GM12878 (cell line): ENCODE data around the gene IFRD2. TPM values are rescaled to one million over a fixed set of nuclear protein-coding genes. Genes with fewer than 3 reads are reported as not detected.

Experiments
- ATAC-seq: fragments of 200-7000 bp; cut with Tn5 transposase; 3 replicates; pipeline ENCODE4 v1.9.1; 2020; ENCODE audit warnings: mild to moderate bottlenecking, moderate library complexity
- BruUV-seq: library from RNA; stranded (reverse); fragments of 400-500 nt; replicated peaks from 2 replicates; lab custom pipeline; 2021; lab: Mats Ljungman, UMichigan
- CTCF ChIA-PET: fragments of 300-600 bp; sonication (Branson Sonifier 250); formaldehyde crosslinking; extraction: SDS; loops from one replicate; lab custom pipeline; 2021; ENCODE audit warnings: inconsistent platforms; lab: Yijun Ruan, JAX
- POLR2A ChIA-PET: fragments of 350-600 bp; formaldehyde crosslinking; extraction: SDS; loops from one replicate; lab custom pipeline; 2021; ENCODE audit warnings: inconsistent platforms; lab: Charles Lee
- RAD21 ChIA-PET: fragments of 300-600 bp; sonication (Branson Sonifier 250); formaldehyde crosslinking; loops from one replicate; lab custom pipeline; 2023; ENCODE audit warnings: antibody characterized with exemption; ENCODE audit not compliant: unreplicated experiment; lab: Charles Lee
- SMC1A ChIA-PET: fragments of 300-600 bp; sonication (Branson Sonifier 250); formaldehyde crosslinking; loops from one replicate; lab custom pipeline; 2023; ENCODE audit not compliant: unreplicated experiment, uncharacterized antibody; lab: Charles Lee
- DNase-seq: peaks from one replicate; pipeline ENCODE4 v3.0.0-alpha.2; 2011; ENCODE audit warnings: low read depth, low spot score
- FAIRE-seq: peaks from 3 replicates; lab custom pipeline; 2011; peaks lifted over from hg19 to GRCh38; lab: Jason Lieb, UNC
- H2AFZ ChIP-seq: 2 replicates; pipeline ENCODE4 v1.6.0; 2011; ENCODE audit warnings: low read depth, low read length, control low read depth; ENCODE audit not compliant: control insufficient read depth
- H3K27ac ChIP-seq: 2 replicates; pipeline ENCODE4 v1.5.1; 2011; ENCODE audit warnings: control low read depth; ENCODE audit not compliant: control insufficient read depth, insufficient read depth
- H3K27me3 ChIP-seq, 2 experiments: replicated peaks in 1 of 2; 2 replicates each; pipeline versions ENCODE4 v1.6.0 to v1.6.1; 2011; ENCODE audit warnings: low read length in 1 of 2; ENCODE audit not compliant: control insufficient read depth in 2 of 2, insufficient read depth in 2 of 2
- H3K36me3 ChIP-seq, 2 experiments: 2 replicates each; pipeline ENCODE4 v1.5.1; 2011; ENCODE audit warnings: low read length in 1 of 2; ENCODE audit not compliant: control insufficient read depth in 2 of 2, insufficient read depth in 2 of 2
- H3K4me1 ChIP-seq: 2 replicates; pipeline ENCODE4 v1.6.1; 2011; ENCODE audit warnings: mild to moderate bottlenecking, low read length, moderate library complexity, mixed read lengths; ENCODE audit not compliant: control insufficient read depth, insufficient read depth
- H3K4me2 ChIP-seq: 2 replicates; pipeline ENCODE4 v1.6.0; 2011; ENCODE audit warnings: control low read depth; ENCODE audit not compliant: control insufficient read depth, insufficient read depth
- H3K4me3 ChIP-seq: fragments of 200-600 bp; sonication (generic); 2 replicates; pipeline ENCODE4 v1.5.1; 2016
- H3K79me2 ChIP-seq: 2 replicates; pipeline ENCODE4 v1.6.0; 2011; ENCODE audit warnings: low read length; ENCODE audit not compliant: control insufficient read depth, insufficient read depth
- H3K9ac ChIP-seq: 2 replicates; pipeline ENCODE4 v1.8.0; 2011; ENCODE audit warnings: low read length, control low read depth, mixed read lengths; ENCODE audit not compliant: control insufficient read depth, insufficient read depth
- H3K9me3 ChIP-seq: replicated peaks from 3 replicates; pipeline ENCODE4 v1.5.1; 2011; ENCODE audit warnings: mild to moderate bottlenecking, low read length; ENCODE audit not compliant: control insufficient read depth, insufficient read depth
- H4K20me1 ChIP-seq: 2 replicates; pipeline ENCODE4 v1.6.0; 2011; ENCODE audit not compliant: control insufficient read depth, insufficient read depth
- CBFB ChIP-seq: IDR thresholded peaks from 2 replicates; pipeline ENCODE4 v1.6.1; 2016; ENCODE audit warnings: antibody characterized with exemption, low read depth
- CHD2 ChIP-seq: IDR thresholded peaks from 2 replicates; pipeline ENCODE4 v1.6.1; 2011; ENCODE audit warnings: low read depth, low read length, improper control_type of control experiment, borderline replicate concordance
- E2F8 ChIP-seq: fragments of 450-650 bp; IDR thresholded peaks from 2 replicates; pipeline ENCODE4 v1.6.1; 2018; ENCODE audit warnings: mild to moderate bottlenecking, low read depth, moderate library complexity; ENCODE audit not compliant: partially characterized antibody
- MYB ChIP-seq: fragments of 150-350 bp; IDR thresholded peaks from 2 replicates; pipeline ENCODE4 v1.6.1; 2014; ENCODE audit warnings: mild to moderate bottlenecking, low read depth, low read length, borderline replicate concordance
- RFX5 ChIP-seq: IDR thresholded peaks from 2 replicates; pipeline ENCODE4 v1.6.1; 2011; ENCODE audit warnings: low read depth, low read length, improper control_type of control experiment
- SPI1 ChIP-seq: IDR thresholded peaks from 2 replicates; pipeline ENCODE4 v1.6.1; 2011; ENCODE audit warnings: low read depth, mild to moderate bottlenecking, low read length, moderate library complexity, borderline replicate concordance; ENCODE audit not compliant: insufficient read depth
- WGBS: methylation state at CpG from one replicate; pipeline ENCODE4 v1.1.6; 2016; ENCODE audit warnings: low lambda C conversion rate; ENCODE audit not compliant: insufficient replicate concordance, insufficient coverage; ENCODE audit errors: missing lambda C conversion rate; 5-methylcytosine and 5-hydroxymethylcytosine counted together
- in situ Hi-C: fragments of 300-500 bp; cut with MboI; formaldehyde crosslinking; loops from 9 replicates; pipeline ENCODE4 v1.14.3; 2018; ENCODE audit warnings: mixed read lengths
- intact Hi-C: fragments of 100-400 bp; cut with micrococcal nuclease; formaldehyde crosslinking; loops from one replicate; pipeline ENCODE4 v1.14.2; 2022; ENCODE audit not compliant: unreplicated experiment
- polyA plus RNA-seq, 11 experiments: library from polyadenylated mRNA; depleted of rRNA in 4 of 11; unstranded in 6 of 11; stranded (reverse) in 5 of 11; fragments of >200 nt; fragmentation: Nextera tagmentation in 4 of 11; fragmentation: Illumina TruSeq in 1 of 11; extraction: Ambion mirVana in 4 of 11; extraction: Trizol in 1 of 11; gene quantifications; 1 replicate in 1 of 11; 2 replicates in 10 of 11; pipeline versions ENCODE4 v1.2.1 to v1.2.3, GENCODE V29; 2011 to 2016; ENCODE audit warnings: inconsistent platforms in 2 of 11, missing spikeins in 2 of 11, low read depth in 1 of 11
- total RNA-seq, 4 experiments: library from RNA; depleted of rRNA in 3 of 4; stranded (reverse); fragments of >200 nt in 3 of 4; fragmentation: Illumina TruSeq in 1 of 4; extraction: Trizol in 1 of 4; gene quantifications; 2 replicates each; pipeline versions ENCODE4 v1.2.1 to v1.2.3, GENCODE V29; 2013 to 2021

The IFRD2 gene
- total and polyA plus RNA-seq, 10 of the 15 experiments (the other 5 are each of a cell fraction or from before 2014, with no cell fraction given), result 19.1 to 153 (median 80.3) TPM

GRCh38 chr3:50300681-50301254 is 8.5 kb upstream of the IFRD2 start (continued):
- TF ChIP-seq E2F8, result no peak
- no peak for TF ChIP-seq CHD2

GRCh38 chr3:50299929-50300680 is 7.9 kb upstream of the IFRD2 start:
- WGBS, result 51% methylated on average over 12 of the region's 12 CpGs
- in situ Hi-C loops, result no loop called here

More at GRCh38 chr3:50299929-50300680, 7.9 kb upstream of the IFRD2 start:
- SMC1A ChIA-PET, result interaction anchor here (0.7 to 2.3 kb wide), 7 partner anchors 17 to 72 kb away, joined by 3 to 9 read pairs (median 3); no protein-coding TSS in a partner anchor
- BruUV-seq, result TSS peak; percentile 91
- peak; percentile 21 for ATAC-seq
- peak; percentile 35 for FAIRE-seq
- peak overlapping the region; percentile 73 for H2AFZ ChIP-seq
- H3K36me3 ChIP-seq, result no peaks in the 10 kb centered on the region
- no peaks in the 10 kb centered on the region for H4K20me1 ChIP-seq
- H3K4me3 ChIP-seq, result peak overlapping the region; percentile 79
- H3K79me2 ChIP-seq, result peaks cover 2% of the 10 kb centered on the region; the same call in 1 of the 2 replicates
- no peaks in the 10 kb centered on the region for H3K27me3 ChIP-seq
- H3K4me1 ChIP-seq, result peaks cover 4% of the 10 kb centered on the region
- H3K9ac ChIP-seq, result peak overlapping the region; percentile 64
- H3K4me2 ChIP-seq, result peak overlapping the region; percentile 90
- peak overlapping the region; percentile 68 for H3K27ac ChIP-seq
- TF ChIP-seq CBFB, result no peak
- TF ChIP-seq SPI1, result peak; percentile 35; the same call in 1 of the 2 replicates
- TF ChIP-seq RFX5, result no peak
- TF ChIP-seq MYB, result no peak
- H3K9me3 ChIP-seq, result no peaks in the 10 kb centered on the region
- intact Hi-C loops, result loop anchor here (1.0 to 5.0 kb wide), 2 partner anchors 21 to 37 kb away; no protein-coding TSS in a partner anchor
- no peak for DNase-seq
- POLR2A ChIA-PET, result interaction anchor here (0.5 to 2.7 kb wide), 15 partner anchors 9 to 830 kb away, joined by 3 to 30 read pairs (median 5); partner anchors contain the start of genes CYB561D2, DAG1, NPRL2 and RASSF1
- CTCF ChIA-PET, result interaction anchor here (0.7 to 3.5 kb wide), 12 partner anchors 18 to 242 kb away, joined by 3 to 22 read pairs (median 6); partner anchors contain the start of gene TUSC2
- RAD21 ChIA-PET, result interaction anchor here (0.7 to 2.2 kb wide), 8 partner anchors 10 to 53 kb away, joined by 3 to 15 read pairs (median 6); partner anchors contain the start of genes CYB561D2, NPRL2 and TUSC2
